ENCODE data around the gene TMEM126A.

The TMEM126A gene

GRCh38 chr11:85698195-85698594 lies 50.4 kb downstream of the TMEM126A start:
- H3K4me3 ChIP-seq (ENCODE audit: control insufficient read depth, low read depth, low read length) = no peak overlapping the region
- no peak for TF ChIP-seq CTCF (conservative IDR thresholded peaks at IDR 0.05; ENCODE audit: control insufficient read depth, insufficient read depth, low read depth, low read length)

DNA sequence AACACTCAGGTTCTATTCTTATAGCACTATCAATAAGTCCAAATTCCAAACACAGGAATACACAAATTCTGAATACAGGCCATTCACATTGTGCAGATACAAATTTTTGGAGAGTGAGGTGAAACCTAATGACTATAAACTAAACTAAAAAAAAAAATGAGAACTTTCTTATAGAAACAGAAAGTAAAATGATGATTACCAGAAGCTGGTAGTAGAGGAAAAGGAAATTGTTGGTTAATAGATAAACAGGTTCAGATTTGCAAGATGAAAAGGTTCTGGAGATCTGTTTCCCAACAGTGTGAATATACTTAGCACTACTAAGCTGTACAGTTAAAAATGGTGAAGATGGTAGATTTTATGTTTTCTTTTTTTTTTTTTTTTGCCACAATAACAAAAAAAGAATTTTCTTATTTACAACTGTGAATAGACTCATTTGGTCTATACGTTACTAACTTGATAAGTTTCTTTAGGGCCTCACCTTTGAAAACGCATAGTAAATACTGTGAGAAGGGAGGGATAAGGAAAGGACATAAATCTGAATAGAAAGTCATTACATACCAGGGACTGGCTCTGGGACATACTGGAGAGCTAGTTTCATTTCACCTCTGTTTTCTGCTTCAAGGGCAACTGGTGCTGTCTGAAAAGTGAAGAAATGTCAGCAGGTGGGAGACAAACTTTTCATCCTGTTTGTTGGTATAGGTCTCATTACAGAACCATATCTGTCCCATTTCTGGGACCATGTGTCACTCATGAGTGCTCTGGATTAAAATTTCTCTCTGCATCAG lies 52.4 kb downstream of the TMEM126A start:
- no peak for TF ChIP-seq CTCF (conservative IDR thresholded peaks at IDR 0.05; ENCODE audit: control insufficient read depth, insufficient read depth, low read depth, low read length)
- H3K4me3 ChIP-seq (ENCODE audit: control insufficient read depth, low read depth, low read length) = no peak overlapping the region
- DNase-seq (ENCODE audit: low read depth) = no peak

More at GRCh38 chr11:85698195-85698594, 50.4 kb downstream of the TMEM126A start:
- DNase-seq (ENCODE audit: low read depth) = peak; percentile 13

GRCh38 chr11:85704967-85705366 lies 57.2 kb downstream of the TMEM126A start:
- no peak for TF ChIP-seq CTCF (conservative IDR thresholded peaks at IDR 0.05; ENCODE audit: control insufficient read depth, insufficient read depth, low read depth, low read length)
- H3K4me3 ChIP-seq (ENCODE audit: control insufficient read depth, low read depth, low read length) = no peak overlapping the region
- DNase-seq (ENCODE audit: low read depth) = no peak

- no peak for TF ChIP-seq CTCF (conservative IDR thresholded peaks at IDR 0.05; ENCODE audit: control insufficient read depth, insufficient read depth, low read depth, low read length)
- DNase-seq (ENCODE audit: low read depth) = peak; percentile 52
- H3K4me3 ChIP-seq (ENCODE audit: control insufficient read depth, low read depth, low read length) = no peak overlapping the region
Observed at GRCh38 chr11:85705800-85706199, 58.0 kb downstream of the TMEM126A start.

All from fibroblast of mammary gland (primary cell).